ENCODE measurements around the gene CERK. TPM values are rescaled to one million over a fixed set of nuclear protein-coding genes. Genes with fewer than 3 reads are reported as not detected.

The CERK gene
- polyA plus RNA-seq, 1 of the 3 experiments (the other 2 are of a cell fraction): 32.6 TPM

- Histone ChIP-seq H3K27me3 (ENCODE audit: insufficient read depth) (no peaks in the 10 kb centered on the region), H3K9me2 (no peaks in the 10 kb centered on the region), H3K4me3 (ENCODE audit: low read depth in 2 of 2, low read length in 1 of 2) (peak overlapping the region; percentile 75 to 98), H3K4me2 (peak overlapping the region; percentile 84), H3K27ac (ENCODE audit: low read depth in 2 of 2, low read length in 1 of 2) (peak overlapping the region; percentile 29 to 85; a peak in 2 of 4 replicates), H3K9ac (peak overlapping the region; percentile 97), H3K9me3 (no peaks in the 10 kb centered on the region), H3K4me1 (ENCODE audit: control insufficient read depth in 1 of 2, insufficient read depth in 2 of 2, low read depth in 1 of 2, low read length in 1 of 2) (peaks cover 11 to 14% of the 10 kb centered on the region in 2 experiments; a peak in 2 of 4 replicates), H3K79me2 (ENCODE audit: insufficient read depth) (peaks cover 78% of the 10 kb centered on the region), H3K36me3 (replicated peaks in 1 of 2; ENCODE audit: control insufficient read depth in 1 of 2, insufficient read depth in 2 of 2, low read length in 1 of 2) (peaks cover 0 to 3% of the 10 kb centered on the region in 2 experiments), H2AFZ (ENCODE audit: low read depth) (peak overlapping the region; percentile 81), H4K20me1 (ENCODE audit: insufficient read depth) (peaks cover 16% of the 10 kb centered on the region; the same call in 1 of the 2 replicates), H3F3A (replicated peaks; ENCODE audit: insufficient read depth) (peaks cover 10% of the 10 kb centered on the region)
- ChIA-PET CTCF (interaction anchor here (0.6 to 1.6 kb wide), 5 partner anchors 12 to 864 kb away, joined by 3 to 7 read pairs (median 4); no protein-coding TSS in a partner anchor), POLR2A (interaction anchor here (0.6 to 2.1 kb wide), 9 partner anchors 8 to 273 kb away, joined by 3 to 7 read pairs (median 3); no protein-coding TSS in a partner anchor)
- TF ChIP-seq, protein P1, sequence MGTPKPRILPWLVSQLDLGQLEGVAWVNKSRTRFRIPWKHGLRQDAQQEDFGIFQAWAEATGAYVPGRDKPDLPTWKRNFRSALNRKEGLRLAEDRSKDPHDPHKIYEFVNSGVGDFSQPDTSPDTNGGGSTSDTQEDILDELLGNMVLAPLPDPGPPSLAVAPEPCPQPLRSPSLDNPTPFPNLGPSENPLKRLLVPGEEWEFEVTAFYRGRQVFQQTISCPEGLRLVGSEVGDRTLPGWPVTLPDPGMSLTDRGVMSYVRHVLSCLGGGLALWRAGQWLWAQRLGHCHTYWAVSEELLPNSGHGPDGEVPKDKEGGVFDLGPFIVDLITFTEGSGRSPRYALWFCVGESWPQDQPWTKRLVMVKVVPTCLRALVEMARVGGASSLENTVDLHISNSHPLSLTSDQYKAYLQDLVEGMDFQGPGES (IDR thresholded peaks at IDR 0.05; ENCODE audit: low read depth, low read length): no peak
- TF ChIP-seq REST (IDR thresholded peaks at IDR 0.05; ENCODE audit: low read depth, low read length): no peak
- TF ChIP-seq RFX5 (IDR thresholded peaks at IDR 0.05; ENCODE audit: low read length): no peak
- TF ChIP-seq, protein P2, sequence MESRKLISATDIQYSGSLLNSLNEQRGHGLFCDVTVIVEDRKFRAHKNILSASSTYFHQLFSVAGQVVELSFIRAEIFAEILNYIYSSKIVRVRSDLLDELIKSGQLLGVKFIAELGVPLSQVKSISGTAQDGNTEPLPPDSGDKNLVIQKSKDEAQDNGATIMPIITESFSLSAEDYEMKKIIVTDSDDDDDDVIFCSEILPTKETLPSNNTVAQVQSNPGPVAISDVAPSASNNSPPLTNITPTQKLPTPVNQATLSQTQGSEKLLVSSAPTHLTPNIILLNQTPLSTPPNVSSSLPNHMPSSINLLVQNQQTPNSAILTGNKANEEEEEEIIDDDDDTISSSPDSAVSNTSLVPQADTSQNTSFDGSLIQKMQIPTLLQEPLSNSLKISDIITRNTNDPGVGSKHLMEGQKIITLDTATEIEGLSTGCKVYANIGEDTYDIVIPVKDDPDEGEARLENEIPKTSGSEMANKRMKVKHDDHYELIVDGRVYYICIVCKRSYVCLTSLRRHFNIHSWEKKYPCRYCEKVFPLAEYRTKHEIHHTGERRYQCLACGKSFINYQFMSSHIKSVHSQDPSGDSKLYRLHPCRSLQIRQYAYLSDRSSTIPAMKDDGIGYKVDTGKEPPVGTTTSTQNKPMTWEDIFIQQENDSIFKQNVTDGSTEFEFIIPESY (IDR thresholded peaks at IDR 0.05; ENCODE audit: borderline replicate concordance, low read depth): no peak
- DNase-seq: peak; percentile 52
- WGBS (ENCODE audit: low lambda C conversion rate): 12% methylated on average over 11 of the region's 13 CpGs
These were observed 25.1 kb upstream of the CERK start for GRCh38 chr22:46763051-46763705.
